CD14-positive monocyte (primary cell): ENCODE results near the gene ARL15. TPM values are rescaled to one million over a fixed set of nuclear protein-coding genes. Genes with fewer than 3 reads are reported as not detected.

Experiments used
- DNase-seq, 3 donors: peaks; one replicate each; pipeline ENCODE4 v3.0.0-alpha.2; 2011 to 2022
- H2AFZ ChIP-seq: 2 replicates; pipeline ENCODE4 v1.6.0; 2012; ENCODE audit warnings: mild to moderate bottlenecking, low read depth, low read length, inconsistent platforms; ENCODE audit not compliant: insufficient read depth, poor library complexity, severe bottlenecking
- H3K27ac ChIP-seq, 2 donors: 1 replicate in 1 of 2; 2 replicates in 1 of 2; pipeline ENCODE4 v1.5.1; 2012 to 2013; ENCODE audit warnings: low read length in 2 of 2, control low read depth in 1 of 2, inconsistent platforms in 1 of 2, low read depth in 1 of 2, mild to moderate bottlenecking in 1 of 2
- H3K27me3 ChIP-seq, 2 donors: one replicate each; pipeline versions ENCODE4 v1.6.0 to v1.6.1; 2011 to 2013; ENCODE audit warnings: low read length in 2 of 2; ENCODE audit not compliant: control insufficient read depth in 2 of 2, insufficient read depth in 2 of 2
- H3K36me3 ChIP-seq, 2 donors: replicated peaks in 1 of 2; 1 replicate in 1 of 2; 2 replicates in 1 of 2; pipeline versions ENCODE4 v1.5.1 to v1.6.1; 2012 to 2013; ENCODE audit warnings: low read length in 2 of 2, control low read depth in 1 of 2, inconsistent platforms in 1 of 2, mild to moderate bottlenecking in 1 of 2; ENCODE audit not compliant: insufficient read depth in 2 of 2, control insufficient read depth in 1 of 2
- H3K4me1 ChIP-seq, 2 donors: 1 replicate in 1 of 2; 2 replicates in 1 of 2; pipeline versions ENCODE4 v1.5.1 to v1.6.1; 2012 to 2013; ENCODE audit warnings: low read length in 2 of 2, control low read depth in 1 of 2, inconsistent platforms in 1 of 2, mild to moderate bottlenecking in 1 of 2, moderate library complexity in 1 of 2; ENCODE audit not compliant: insufficient read depth in 2 of 2, control insufficient read depth in 1 of 2
- H3K4me2 ChIP-seq: replicated peaks from 2 replicates; pipeline ENCODE3; 2012; ENCODE audit warnings: low read length, moderate library complexity, mild to moderate bottlenecking; ENCODE audit not compliant: poor library complexity, severe bottlenecking; ENCODE audit errors: extremely low read depth
- H3K4me3 ChIP-seq, 3 experiments: fragments of 200-600 bp in 1 of 3; sonication (generic) in 1 of 3; replicated peaks in 1 of 3; 1 replicate in 2 of 3; 2 replicates in 1 of 3; pipeline ENCODE4 v1.5.1; 2011 to 2013; ENCODE audit warnings: low read length in 3 of 3, mild to moderate bottlenecking in 3 of 3, control low read depth in 2 of 3, low read depth in 2 of 3, inconsistent platforms in 1 of 3, moderate library complexity in 1 of 3
- H3K79me2 ChIP-seq: 2 replicates; pipeline ENCODE4 v1.6.0; 2012; ENCODE audit warnings: mild to moderate bottlenecking, control low read depth, inconsistent platforms, low read length, moderate library complexity; ENCODE audit not compliant: insufficient read depth
- H3K9ac ChIP-seq: 2 replicates; pipeline ENCODE4 v1.6.0; 2017; ENCODE audit warnings: low read length, mild to moderate bottlenecking; ENCODE audit not compliant: insufficient read depth, poor library complexity, severe bottlenecking
- H3K9me3 ChIP-seq, 2 donors: replicated peaks in 1 of 2; 1 replicate in 1 of 2; 2 replicates in 1 of 2; pipeline versions ENCODE4 v1.5.1 to v1.6.1; 2012 to 2013; ENCODE audit warnings: low read length in 2 of 2, control low read depth in 1 of 2; ENCODE audit not compliant: control insufficient read depth in 1 of 2, insufficient read depth in 1 of 2
- H4K20me1 ChIP-seq: 2 replicates; pipeline ENCODE4 v1.6.0; 2012; ENCODE audit warnings: mild to moderate bottlenecking, low read length, control low read depth, moderate library complexity; ENCODE audit not compliant: insufficient read depth
- H3K27ac Mint-ChIP-seq, 7 donors: one replicate each; pipeline ENCODE4 v1.8.0; 2020; ENCODE audit warnings: mild to moderate bottlenecking in 7 of 7, mixed read lengths in 7 of 7, moderate library complexity in 6 of 7, inconsistent platforms in 2 of 7
- H3K27me3 Mint-ChIP-seq, 3 donors: one replicate each; pipeline ENCODE4 v1.8.0; 2021 to 2022; ENCODE audit warnings: low read depth in 3 of 3, mild to moderate bottlenecking in 3 of 3, mixed read lengths in 3 of 3, moderate library complexity in 3 of 3, inconsistent platforms in 1 of 3
- H3K36me3 Mint-ChIP-seq, 2 donors: one replicate each; pipeline ENCODE4 v1.8.0; 2020; ENCODE audit warnings: mixed read lengths in 2 of 2, inconsistent platforms in 1 of 2, mild to moderate bottlenecking in 1 of 2
- H3K4me1 Mint-ChIP-seq: one replicate; pipeline ENCODE4 v1.8.0; 2020; ENCODE audit warnings: mild to moderate bottlenecking, mixed read lengths
- H3K4me3 Mint-ChIP-seq, 2 donors: one replicate each; pipeline ENCODE4 v1.8.0; 2020; ENCODE audit warnings: mild to moderate bottlenecking in 2 of 2, mixed read lengths in 2 of 2, moderate library complexity in 1 of 2
- H3K9me3 Mint-ChIP-seq, 7 donors: one replicate each; pipeline ENCODE4 v1.8.0; 2020 to 2022; ENCODE audit warnings: mixed read lengths in 7 of 7, mild to moderate bottlenecking in 6 of 7, moderate library complexity in 6 of 7, inconsistent platforms in 2 of 7
- WGBS: methylation state at CpG from one replicate; pipeline ENCODE4 v1.1.5; 2013; ENCODE audit warnings: missing lambda C conversion rate; ENCODE audit not compliant: insufficient coverage; 5-methylcytosine and 5-hydroxymethylcytosine counted together
- intact Hi-C, 2 donors: fragments of 100-400 bp; cut with micrococcal nuclease; formaldehyde crosslinking; loops; one replicate each; pipeline versions ENCODE4 v1.15.0 to v1.15.1; 2023
- polyA plus RNA-seq, 3 donors: library from polyadenylated mRNA; depleted of rRNA in 1 of 3; unstranded in 2 of 3; stranded (reverse) in 1 of 3; fragments of 300-500 nt in 2 of 3; fragments of >200 nt in 1 of 3; fragmentation: Illumina TruSeq in 2 of 3; gene quantifications; 1 replicate in 2 of 3; 2 replicates in 1 of 3; pipeline ENCODE4 v1.2.3, GENCODE V29; 2012 to 2021
- TF ChIP-seq, protein P1 (sequence below): fragments of 200-600 bp; IDR thresholded peaks from one replicate; pipeline ENCODE4 v1.8.0; 2022; ENCODE audit warnings: antibody characterized with exemption, mild to moderate bottlenecking

ARL15 gene
- polyA plus RNA-seq, 3 donors: 10.5 to 27.6 (median 18.0) TPM

DNA sequence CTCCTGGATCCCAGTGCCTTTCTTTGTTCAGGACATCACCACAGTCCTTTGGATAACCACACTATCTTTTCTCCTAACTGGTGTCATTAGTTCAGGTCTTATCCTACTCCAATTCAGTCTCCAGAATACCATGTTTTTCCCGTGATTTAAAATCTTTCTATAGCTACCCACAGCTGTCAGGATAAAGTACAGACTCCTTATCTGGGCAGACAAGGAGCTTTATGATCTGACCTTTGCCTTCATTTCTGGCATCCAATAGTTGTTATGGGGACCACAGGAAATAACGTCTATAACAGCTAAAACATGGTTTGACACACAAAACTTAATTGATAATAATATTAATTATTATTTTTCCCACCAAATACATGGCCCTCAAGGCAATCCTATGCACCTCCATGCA is 125.6 kb downstream of the ARL15 start:
- Histone ChIP-seq H3K4me1 (no peaks in the 10 kb centered on the region), H3K4me2 (no peak overlapping the region), H3K9ac (no peak overlapping the region), H4K20me1 (peaks cover 58% of the 10 kb centered on the region), H3K9me3 (no peaks in the 10 kb centered on the region), H3K27me3 (no peaks in the 10 kb centered on the region), H3K79me2 (peaks cover 12% of the 10 kb centered on the region), H3K27ac (no peak overlapping the region), H3K36me3 (no peaks in the 10 kb centered on the region), H2AFZ (no peak overlapping the region), H3K4me3 (no peak overlapping the region)
- no CpG with 5 or more reads among the region's 2 CpGs for WGBS
- no peak for DNase-seq
- Mint-ChIP-seq H3K27ac (no peak overlapping the region), H3K36me3 (peaks cover 0 to under 1% of the 10 kb centered on the region in 2 donors), H3K4me3 (no peak overlapping the region), H3K9me3 (peaks cover 0 to 1% (median 0%) of the 10 kb centered on the region in 7 donors), H3K27me3 (no peaks in the 10 kb centered on the region), H3K4me1 (no peaks in the 10 kb centered on the region)
- TF ChIP-seq, protein P1, sequence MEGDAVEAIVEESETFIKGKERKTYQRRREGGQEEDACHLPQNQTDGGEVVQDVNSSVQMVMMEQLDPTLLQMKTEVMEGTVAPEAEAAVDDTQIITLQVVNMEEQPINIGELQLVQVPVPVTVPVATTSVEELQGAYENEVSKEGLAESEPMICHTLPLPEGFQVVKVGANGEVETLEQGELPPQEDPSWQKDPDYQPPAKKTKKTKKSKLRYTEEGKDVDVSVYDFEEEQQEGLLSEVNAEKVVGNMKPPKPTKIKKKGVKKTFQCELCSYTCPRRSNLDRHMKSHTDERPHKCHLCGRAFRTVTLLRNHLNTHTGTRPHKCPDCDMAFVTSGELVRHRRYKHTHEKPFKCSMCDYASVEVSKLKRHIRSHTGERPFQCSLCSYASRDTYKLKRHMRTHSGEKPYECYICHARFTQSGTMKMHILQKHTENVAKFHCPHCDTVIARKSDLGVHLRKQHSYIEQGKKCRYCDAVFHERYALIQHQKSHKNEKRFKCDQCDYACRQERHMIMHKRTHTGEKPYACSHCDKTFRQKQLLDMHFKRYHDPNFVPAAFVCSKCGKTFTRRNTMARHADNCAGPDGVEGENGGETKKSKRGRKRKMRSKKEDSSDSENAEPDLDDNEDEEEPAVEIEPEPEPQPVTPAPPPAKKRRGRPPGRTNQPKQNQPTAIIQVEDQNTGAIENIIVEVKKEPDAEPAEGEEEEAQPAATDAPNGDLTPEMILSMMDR: no peak
- intact Hi-C loops: no loop called here

GRCh38 chr5:54180630-54181031 is 129.7 kb downstream of the ARL15 start:
- peaks cover 0 to 2% (median 0%) of the 10 kb centered on the region in 7 donors for H3K9me3 Mint-ChIP-seq
- H3K36me3 Mint-ChIP-seq: no peaks in the 10 kb centered on the region
- TF ChIP-seq, protein P1: no peak
- intact Hi-C loops: no loop called here
- H3K27me3 ChIP-seq: no peaks in the 10 kb centered on the region
- no peak overlapping the region for H3K4me2 ChIP-seq
- peak overlapping the region in 1 of 7 donors; percentile 47 for H3K27ac Mint-ChIP-seq
- no peak overlapping the region for H3K4me3 ChIP-seq
- H3K27me3 Mint-ChIP-seq: no peaks in the 10 kb centered on the region
- no peaks in the 10 kb centered on the region for H3K4me1 ChIP-seq
- H3K4me3 Mint-ChIP-seq: no peak overlapping the region
- peaks cover 18% of the 10 kb centered on the region for H3K4me1 Mint-ChIP-seq
- no peak for DNase-seq
- H3K27ac ChIP-seq: no peak overlapping the region
- no peaks in the 10 kb centered on the region for H3K9me3 ChIP-seq
- no peaks in the 10 kb centered on the region for H3K36me3 ChIP-seq
- H2AFZ ChIP-seq: no peak overlapping the region
- H3K9ac ChIP-seq: no peak overlapping the region
- peaks cover 4% of the 10 kb centered on the region for H3K79me2 ChIP-seq
- peaks cover 42% of the 10 kb centered on the region for H4K20me1 ChIP-seq
- 79% methylated on average over 5 of the region's 7 CpGs for WGBS
